Panc1 (cell line): ENCODE measurements around the gene TARBP1. TPM values are rescaled to one million over a fixed set of nuclear protein-coding genes. Genes with fewer than 3 reads are reported as not detected.

Experiments
- ATAC-seq: fragments of 200-7000 bp; cut with Tn5 transposase; 2 replicates; pipeline ENCODE4 v1.9.1; 2020; ENCODE audit warnings: mild to moderate bottlenecking, moderate library complexity
- BruUV-seq: library from RNA; stranded (reverse); fragments of 400-500 nt; replicated peaks from 2 replicates; lab custom pipeline; 2021; lab: Mats Ljungman, UMichigan
- CTCF ChIA-PET: fragments of 300-600 bp; sonication (Branson Sonifier 250); formaldehyde crosslinking; loops from one replicate; lab custom pipeline; 2022; ENCODE audit warnings: antibody characterized with exemption; lab: Charles Lee
- POLR2A ChIA-PET: fragments of 300-600 bp; sonication (Branson Sonifier 250); formaldehyde crosslinking; loops from one replicate; lab custom pipeline; 2022; ENCODE audit warnings: antibody characterized with exemption; lab: Charles Lee
- DNase-seq: peaks from one replicate; pipeline ENCODE4 v3.0.0-alpha.2; 2010; ENCODE audit warnings: low read depth, low spot score
- H3K27ac ChIP-seq: 2 replicates; pipeline ENCODE4 v1.5.1; 2011; ENCODE audit warnings: mild to moderate bottlenecking, low read length, inconsistent platforms
- H3K27me3 ChIP-seq: fragments of 200-500 bp; sonication (Bioruptor generic); 2 replicates; pipeline ENCODE4 v1.6.0; 2014; ENCODE audit warnings: low read length, inconsistent platforms; ENCODE audit not compliant: control insufficient read depth, insufficient read depth
- H3K36me3 ChIP-seq: fragments of 200-500 bp; sonication (Bioruptor generic); 2 replicates; pipeline ENCODE4 v1.5.1; 2014; ENCODE audit warnings: inconsistent platforms, mild to moderate bottlenecking, low read length, moderate library complexity; ENCODE audit not compliant: control insufficient read depth, insufficient read depth
- H3K4me1 ChIP-seq: 2 replicates; pipeline ENCODE4 v1.5.1; 2011; ENCODE audit warnings: inconsistent platforms, mild to moderate bottlenecking, low read length, moderate library complexity; ENCODE audit not compliant: control insufficient read depth, insufficient read depth
- H3K4me3 ChIP-seq, 2 experiments: 2 replicates each; pipeline ENCODE4 v1.5.1; 2011 to 2012; ENCODE audit warnings: low read depth in 2 of 2, low read length in 2 of 2, mild to moderate bottlenecking in 2 of 2, inconsistent platforms in 1 of 2, moderate library complexity in 1 of 2
- H3K9me3 ChIP-seq: fragments of 200-500 bp; sonication (Bioruptor generic); 2 replicates; pipeline ENCODE4 v1.5.1; 2014; ENCODE audit warnings: low read depth, mild to moderate bottlenecking, inconsistent platforms, low read length, moderate library complexity; ENCODE audit not compliant: control insufficient read depth, insufficient read depth
- POLR2AphosphoS5 ChIP-seq: IDR thresholded peaks from 2 replicates; pipeline ENCODE4 v1.6.1; 2012; ENCODE audit warnings: mild to moderate bottlenecking, low read depth, low read length, moderate library complexity
- SIN3A ChIP-seq: IDR thresholded peaks from 2 replicates; pipeline ENCODE4 v1.6.1; 2012; ENCODE audit warnings: low read depth, mild to moderate bottlenecking, low read length, moderate library complexity, borderline replicate concordance; ENCODE audit not compliant: insufficient read depth
- TCF7L2 ChIP-seq: IDR thresholded peaks from 2 replicates; pipeline ENCODE4 v1.6.1; 2011; ENCODE audit warnings: mild to moderate bottlenecking, low read depth, low read length, inconsistent platforms
- in situ Hi-C: cut with HindIII; loops from 2 replicates; pipeline ENCODE4 v1.10.0; 2016; ENCODE audit warnings: low sequenced_read_pairs, low pct_unique_long_range_greater_than_20kb
- intact Hi-C: fragments of 100-400 bp; cut with micrococcal nuclease; formaldehyde crosslinking; loops from one replicate; pipeline ENCODE4 v1.10.0; 2022; ENCODE audit not compliant: unreplicated experiment
- total RNA-seq: library from RNA; stranded (reverse); gene quantifications from one replicate; pipeline ENCODE4 v1.2.1, GENCODE V29; 2021; ENCODE audit not compliant: unreplicated experiment
- TF ChIP-seq, protein P1 (sequence below): fragments of 450-650 bp; IDR thresholded peaks from 2 replicates; pipeline ENCODE4 v1.5.1; 2017; ENCODE audit warnings: mild to moderate bottlenecking
- TF ChIP-seq, protein P2 (sequence below), 2 experiments: IDR thresholded peaks; 2 replicates each; pipeline ENCODE4 v1.6.1; 2011 to 2012; ENCODE audit warnings: low read depth in 2 of 2, control low read depth in 1 of 2, low read length in 1 of 2, mild to moderate bottlenecking in 1 of 2, moderate library complexity in 1 of 2; ENCODE audit not compliant: insufficient read depth in 1 of 2

TARBP1 gene
- total RNA-seq, 1 experiment from 2014 or later = 45.0 TPM

DNA sequence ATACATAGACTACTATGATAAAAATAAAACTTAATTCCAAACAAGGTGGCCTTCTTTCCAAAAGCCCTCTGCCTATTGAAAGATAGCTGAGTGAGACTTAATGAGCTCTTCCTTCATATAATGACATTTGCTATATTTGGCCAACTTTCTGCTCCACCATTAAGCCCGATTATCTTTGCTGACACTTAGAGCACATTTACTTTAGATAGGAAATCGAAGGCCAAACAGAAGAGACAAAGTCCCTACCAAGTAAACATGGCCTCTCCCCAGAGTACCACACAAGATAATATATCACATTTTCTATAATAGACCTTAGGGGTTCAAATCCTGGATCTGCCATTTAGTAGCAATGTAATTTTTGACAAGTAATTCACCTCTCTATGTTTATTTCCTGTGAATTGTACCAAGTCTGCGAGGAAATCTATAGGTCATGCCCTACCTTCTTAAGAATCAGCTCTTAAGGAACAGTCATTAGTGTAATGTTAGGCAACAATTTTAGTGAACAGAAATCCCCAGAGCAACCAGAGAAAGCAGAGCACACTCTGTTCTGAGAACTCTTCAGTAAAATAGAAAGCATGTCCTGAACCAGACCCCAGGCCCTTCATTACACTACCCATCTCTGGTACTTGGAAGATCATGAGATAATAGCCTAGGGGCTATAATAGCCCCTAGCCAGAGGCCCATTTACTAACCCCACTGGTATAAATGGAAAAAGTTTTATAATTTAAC lies 123.0 kb downstream of the TARBP1 start:
- peaks cover 3% of the 10 kb centered on the region; the same call in 1 of the 2 replicates for H3K27me3 ChIP-seq
- ATAC-seq = no peak
- ChIA-PET POLR2A (no interaction called here), CTCF (no interaction called here)
- intact Hi-C loops (no loop called here), in situ Hi-C loops (no loop called here)
- H3K27ac ChIP-seq = peak overlapping the region; percentile 78; the same call in 1 of the 2 replicates
- no peaks in the 10 kb centered on the region for H3K36me3 ChIP-seq
- no TSS peak for BruUV-seq
- no peak for DNase-seq
- no peaks in the 10 kb centered on the region for H3K9me3 ChIP-seq
- peaks cover 6% of the 10 kb centered on the region; the same call in 1 of the 2 replicates for H3K4me1 ChIP-seq
- TF ChIP-seq POLR2AphosphoS5 (no peak), TCF7L2 (no peak), SIN3A (no peak)
- TF ChIP-seq, protein P1, sequence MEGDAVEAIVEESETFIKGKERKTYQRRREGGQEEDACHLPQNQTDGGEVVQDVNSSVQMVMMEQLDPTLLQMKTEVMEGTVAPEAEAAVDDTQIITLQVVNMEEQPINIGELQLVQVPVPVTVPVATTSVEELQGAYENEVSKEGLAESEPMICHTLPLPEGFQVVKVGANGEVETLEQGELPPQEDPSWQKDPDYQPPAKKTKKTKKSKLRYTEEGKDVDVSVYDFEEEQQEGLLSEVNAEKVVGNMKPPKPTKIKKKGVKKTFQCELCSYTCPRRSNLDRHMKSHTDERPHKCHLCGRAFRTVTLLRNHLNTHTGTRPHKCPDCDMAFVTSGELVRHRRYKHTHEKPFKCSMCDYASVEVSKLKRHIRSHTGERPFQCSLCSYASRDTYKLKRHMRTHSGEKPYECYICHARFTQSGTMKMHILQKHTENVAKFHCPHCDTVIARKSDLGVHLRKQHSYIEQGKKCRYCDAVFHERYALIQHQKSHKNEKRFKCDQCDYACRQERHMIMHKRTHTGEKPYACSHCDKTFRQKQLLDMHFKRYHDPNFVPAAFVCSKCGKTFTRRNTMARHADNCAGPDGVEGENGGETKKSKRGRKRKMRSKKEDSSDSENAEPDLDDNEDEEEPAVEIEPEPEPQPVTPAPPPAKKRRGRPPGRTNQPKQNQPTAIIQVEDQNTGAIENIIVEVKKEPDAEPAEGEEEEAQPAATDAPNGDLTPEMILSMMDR = no peak
- TF ChIP-seq, protein P2, sequence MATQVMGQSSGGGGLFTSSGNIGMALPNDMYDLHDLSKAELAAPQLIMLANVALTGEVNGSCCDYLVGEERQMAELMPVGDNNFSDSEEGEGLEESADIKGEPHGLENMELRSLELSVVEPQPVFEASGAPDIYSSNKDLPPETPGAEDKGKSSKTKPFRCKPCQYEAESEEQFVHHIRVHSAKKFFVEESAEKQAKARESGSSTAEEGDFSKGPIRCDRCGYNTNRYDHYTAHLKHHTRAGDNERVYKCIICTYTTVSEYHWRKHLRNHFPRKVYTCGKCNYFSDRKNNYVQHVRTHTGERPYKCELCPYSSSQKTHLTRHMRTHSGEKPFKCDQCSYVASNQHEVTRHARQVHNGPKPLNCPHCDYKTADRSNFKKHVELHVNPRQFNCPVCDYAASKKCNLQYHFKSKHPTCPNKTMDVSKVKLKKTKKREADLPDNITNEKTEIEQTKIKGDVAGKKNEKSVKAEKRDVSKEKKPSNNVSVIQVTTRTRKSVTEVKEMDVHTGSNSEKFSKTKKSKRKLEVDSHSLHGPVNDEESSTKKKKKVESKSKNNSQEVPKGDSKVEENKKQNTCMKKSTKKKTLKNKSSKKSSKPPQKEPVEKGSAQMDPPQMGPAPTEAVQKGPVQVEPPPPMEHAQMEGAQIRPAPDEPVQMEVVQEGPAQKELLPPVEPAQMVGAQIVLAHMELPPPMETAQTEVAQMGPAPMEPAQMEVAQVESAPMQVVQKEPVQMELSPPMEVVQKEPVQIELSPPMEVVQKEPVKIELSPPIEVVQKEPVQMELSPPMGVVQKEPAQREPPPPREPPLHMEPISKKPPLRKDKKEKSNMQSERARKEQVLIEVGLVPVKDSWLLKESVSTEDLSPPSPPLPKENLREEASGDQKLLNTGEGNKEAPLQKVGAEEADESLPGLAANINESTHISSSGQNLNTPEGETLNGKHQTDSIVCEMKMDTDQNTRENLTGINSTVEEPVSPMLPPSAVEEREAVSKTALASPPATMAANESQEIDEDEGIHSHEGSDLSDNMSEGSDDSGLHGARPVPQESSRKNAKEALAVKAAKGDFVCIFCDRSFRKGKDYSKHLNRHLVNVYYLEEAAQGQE (IDR thresholded peaks at IDR 0.05; ENCODE audit: insufficient read depth in 1 of 2, low read depth in 2 of 2, low read length in 1 of 2) = no peak
- peak overlapping the region; percentile 53 to 56; a peak in 3 of 4 replicates for H3K4me3 ChIP-seq

DNA sequence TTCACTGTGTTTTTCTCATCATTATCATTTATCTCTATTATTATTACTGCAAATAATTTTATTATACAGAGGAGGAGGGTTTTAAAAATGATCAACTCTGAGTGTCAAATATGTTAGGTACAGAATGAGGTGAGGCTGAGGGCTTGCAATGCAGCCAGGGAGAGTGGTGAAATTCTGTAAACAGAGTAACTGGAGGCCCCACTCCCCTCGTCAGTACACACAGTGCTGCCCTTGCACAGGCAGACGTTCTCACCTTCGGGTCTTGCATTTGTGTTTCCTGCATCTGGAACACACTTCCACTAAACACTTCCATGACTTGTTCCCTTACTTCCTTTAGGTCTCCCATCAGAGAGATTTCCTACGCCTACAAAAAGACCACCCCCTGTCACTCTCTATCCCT lies 130.0 kb downstream of the TARBP1 start:
- in situ Hi-C loops (no loop called here), intact Hi-C loops (no loop called here)
- ATAC-seq = no peak
- H3K4me3 ChIP-seq = no peak overlapping the region
- no TSS peak for BruUV-seq
- CTCF ChIA-PET = no interaction called here
- H3K36me3 ChIP-seq = no peaks in the 10 kb centered on the region
- H3K9me3 ChIP-seq = no peaks in the 10 kb centered on the region
- POLR2A ChIA-PET = no interaction called here
- no peak overlapping the region for H3K27ac ChIP-seq
- no peaks in the 10 kb centered on the region; the same call in 1 of the 2 replicates for H3K27me3 ChIP-seq
- no peak for DNase-seq
- TF ChIP-seq POLR2AphosphoS5 (no peak), TCF7L2 (no peak), SIN3A (no peak)
- TF ChIP-seq, protein P2 (IDR thresholded peaks at IDR 0.05; ENCODE audit: insufficient read depth in 1 of 2, low read depth in 2 of 2, low read length in 1 of 2) = no peak
- TF ChIP-seq, protein P1 = no peak
- no peaks in the 10 kb centered on the region for H3K4me1 ChIP-seq
